ENCODE results near the gene TFDP2. TPM values are rescaled to one million over a fixed set of nuclear protein-coding genes. Genes with fewer than 3 reads are reported as not detected.

The TFDP2 gene, protein sequence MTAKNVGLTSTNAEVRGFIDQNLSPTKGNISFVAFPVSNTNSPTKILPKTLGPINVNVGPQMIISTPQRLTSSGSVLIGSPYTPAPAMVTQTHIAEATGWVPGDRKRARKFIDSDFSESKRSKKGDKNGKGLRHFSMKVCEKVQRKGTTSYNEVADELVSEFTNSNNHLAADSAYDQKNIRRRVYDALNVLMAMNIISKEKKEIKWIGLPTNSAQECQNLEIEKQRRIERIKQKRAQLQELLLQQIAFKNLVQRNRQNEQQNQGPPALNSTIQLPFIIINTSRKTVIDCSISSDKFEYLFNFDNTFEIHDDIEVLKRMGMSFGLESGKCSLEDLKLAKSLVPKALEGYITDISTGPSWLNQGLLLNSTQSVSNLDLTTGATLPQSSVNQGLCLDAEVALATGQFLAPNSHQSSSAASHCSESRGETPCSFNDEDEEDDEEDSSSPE
- total RNA-seq (2021; ENCODE audit: unreplicated experiment), result 55.4 TPM
- polyA plus RNA-seq (2012), result 11.5 and 16.3 TPM in 2 replicates
- Bru-seq, nascent RNA, result percentile 73 among the genes with signal in this experiment
- BruChase-seq, experiment 1, labeled RNA remaining after a 6-hour chase, result percentile 69 among the genes with signal in this experiment
- percentile 62 among the genes with signal in this experiment for BruChase-seq, experiment 2, labeled RNA remaining after a 2-hour chase
- long read RNA-seq, full-length matches to known transcripts, result 9 of 50 reads
- long read RNA-seq, partial matches to known transcripts, result 3 of 50 reads
- long read RNA-seq, other reads (novel, unspliced or antisense), result 38 of 50 reads

- Histone ChIP-seq H3K4me3 (replicated peaks in 1 of 2; ENCODE audit: low read depth in 1 of 2, low read length in 2 of 2) (peak within 1 kb of the TSS; percentile 71), H3K4me1 (ENCODE audit: control insufficient read depth in 1 of 2, insufficient read depth in 2 of 2, low read length in 2 of 2) (peaks cover 7 to 11% of the 10 kb centered on the region in 2 experiments), H3K36me3 (ENCODE audit: control insufficient read depth in 1 of 2, insufficient read depth in 2 of 2, low read length in 2 of 2) (no peaks in the 10 kb centered on the region), H3K9me3 (ENCODE audit: control insufficient read depth in 1 of 2, insufficient read depth in 1 of 2, low read depth in 1 of 2, low read length in 2 of 2) (no peaks in the 10 kb centered on the region), H3K4me2 (ENCODE audit: low read length) (peak within 1 kb of the TSS; percentile 79), H3K27ac (ENCODE audit: low read depth, low read length) (peak within 1 kb of the TSS; percentile 50; the same call in 1 of the 2 replicates), H3K79me2 (ENCODE audit: insufficient read depth, low read length) (no peaks in the 10 kb centered on the region), H4K20me1 (ENCODE audit: insufficient read depth) (no peaks in the 10 kb centered on the region), H3K9me2 (ENCODE audit: insufficient read depth) (no peaks in the 10 kb centered on the region), H3K27me3 (ENCODE audit: insufficient read depth, low read length) (no peaks in the 10 kb centered on the region), H2AFZ (ENCODE audit: low read depth, low read length, poor library complexity, severe bottlenecking) (peak within 1 kb of the TSS; percentile 37), H3K9ac (ENCODE audit: low read length) (peak within 1 kb of the TSS; percentile 77)
- POLR2A ChIA-PET, result interaction anchor here (0.6 kb wide), 1 partner anchor 22 kb away, joined by 5 read pairs; no protein-coding TSS in a partner anchor
- CTCF ChIA-PET, result no interaction called here
- intact Hi-C loops (cut with micrococcal nuclease), result no loop called here
- RAD21 ChIA-PET (ENCODE audit: low non-redundant PET in 1 of 2, low total read pairs in 2 of 2, uncharacterized antibody in 2 of 2, unreplicated experiment in 2 of 2), result interaction anchor here in 1 of 2 experiments (0.6 kb wide), 1 partner anchor 40 kb away, joined by 3 read pairs; no protein-coding TSS in a partner anchor
- BruUV-seq (replicated peaks), result no TSS peak
- DNase-seq (ENCODE audit: low read depth, low spot score) (peak; percentile 57), ATAC-seq (peak; percentile 100)
- TF ChIP-seq CEBPB (IDR thresholded peaks at IDR 0.05; ENCODE audit: low read depth) (no peak), JUND (IDR thresholded peaks at IDR 0.05) (no peak), ZFX (IDR thresholded peaks at IDR 0.05) (peak; percentile 90), POLR2AphosphoS5 (IDR thresholded peaks at IDR 0.05; ENCODE audit: low read depth, low read length) (peak; percentile 76), FOSL1 (IDR thresholded peaks at IDR 0.05; ENCODE audit: low read depth) (no peak), EZH2phosphoT487 (IDR thresholded peaks at IDR 0.05; ENCODE audit: borderline replicate concordance) (no peak), ELF1 (IDR thresholded peaks at IDR 0.05; ENCODE audit: borderline replicate concordance, low read depth) (no peak), REST (IDR thresholded peaks at IDR 0.05; ENCODE audit: low read depth) (no peak), SIN3A (IDR thresholded peaks at IDR 0.05; ENCODE audit: low read depth) (peak; percentile 65; the same call in 1 of the 2 replicates), MAX (IDR thresholded peaks at IDR 0.05) (peak; percentile 84), TCF7L2 (IDR thresholded peaks at IDR 0.05; ENCODE audit: borderline replicate concordance, extremely low read depth, insufficient read depth, insufficient read length) (peak; percentile 34), SP1 (IDR thresholded peaks at IDR 0.05; ENCODE audit: low read depth) (peak; percentile 62)
- TF ChIP-seq, protein P1, sequence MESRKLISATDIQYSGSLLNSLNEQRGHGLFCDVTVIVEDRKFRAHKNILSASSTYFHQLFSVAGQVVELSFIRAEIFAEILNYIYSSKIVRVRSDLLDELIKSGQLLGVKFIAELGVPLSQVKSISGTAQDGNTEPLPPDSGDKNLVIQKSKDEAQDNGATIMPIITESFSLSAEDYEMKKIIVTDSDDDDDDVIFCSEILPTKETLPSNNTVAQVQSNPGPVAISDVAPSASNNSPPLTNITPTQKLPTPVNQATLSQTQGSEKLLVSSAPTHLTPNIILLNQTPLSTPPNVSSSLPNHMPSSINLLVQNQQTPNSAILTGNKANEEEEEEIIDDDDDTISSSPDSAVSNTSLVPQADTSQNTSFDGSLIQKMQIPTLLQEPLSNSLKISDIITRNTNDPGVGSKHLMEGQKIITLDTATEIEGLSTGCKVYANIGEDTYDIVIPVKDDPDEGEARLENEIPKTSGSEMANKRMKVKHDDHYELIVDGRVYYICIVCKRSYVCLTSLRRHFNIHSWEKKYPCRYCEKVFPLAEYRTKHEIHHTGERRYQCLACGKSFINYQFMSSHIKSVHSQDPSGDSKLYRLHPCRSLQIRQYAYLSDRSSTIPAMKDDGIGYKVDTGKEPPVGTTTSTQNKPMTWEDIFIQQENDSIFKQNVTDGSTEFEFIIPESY (IDR thresholded peaks at IDR 0.05; ENCODE audit: extremely low read depth, insufficient replicate concordance, low read length), result no peak
Observed at GRCh38 chr3:142148792-142149672, at the start of gene TFDP2. Gene TFDP2 (minus strand): TSS chr3:142149544. CDS start chr3:142101749, 47,795 bp downstream.

Data from HCT116 (cell line).